HG02885 (cell line): ENCODE measurements around the gene TXNRD2.
A peak's percentile ranks its signal among the peaks of the same experiment; 100 is the strongest.

Experiments used
- ATAC-seq: cut with Tn5 transposase; IDR thresholded peaks from one replicate; pipeline ENCODE4 v1.9.1; 2021; ENCODE audit warnings: mild to moderate bottlenecking; ENCODE audit not compliant: unreplicated experiment, poor library complexity

TXNRD2 gene

DNA sequence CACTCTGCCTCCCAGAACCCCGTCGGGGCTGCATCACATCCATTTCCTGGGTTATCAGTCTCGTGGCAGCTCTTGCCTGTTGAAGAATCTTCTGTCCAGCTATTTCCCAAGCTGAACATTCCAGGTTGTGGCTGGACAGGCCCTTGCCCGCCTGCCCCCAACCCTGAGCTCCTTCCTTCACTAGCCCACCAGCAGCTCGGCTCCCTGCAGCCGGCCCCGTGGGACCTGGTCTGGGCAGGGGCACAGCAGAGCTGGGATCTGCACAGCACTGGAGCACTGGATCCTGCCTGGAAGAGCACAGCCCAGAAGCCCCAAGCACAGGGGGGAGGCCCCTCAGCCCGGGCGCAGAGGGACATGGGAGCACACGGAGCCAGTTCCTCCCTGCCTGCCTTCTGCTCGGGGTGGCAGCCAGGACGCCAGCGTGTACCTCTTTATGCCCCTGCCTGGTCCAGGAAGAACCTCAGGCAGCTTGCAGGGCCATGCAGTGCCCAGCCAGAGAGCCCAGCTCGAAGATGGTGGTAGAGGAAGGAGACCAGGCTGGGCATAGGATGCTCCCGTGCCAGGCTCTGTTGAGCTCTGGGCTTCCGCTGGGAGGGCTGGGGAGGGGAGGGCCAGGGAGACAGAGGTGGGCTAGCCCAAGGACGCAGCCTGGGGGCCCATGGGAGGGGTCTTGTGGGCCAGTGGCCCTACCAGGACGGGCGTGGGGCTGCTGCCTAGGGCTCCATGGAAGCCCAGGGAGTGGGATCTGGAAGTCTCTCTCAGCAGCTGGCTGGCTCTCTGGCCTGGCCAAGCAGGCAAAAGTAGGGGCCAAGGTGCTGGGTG, 70.4 kb downstream of the TXNRD2 start:
- ATAC-seq, result no peak

DNA sequence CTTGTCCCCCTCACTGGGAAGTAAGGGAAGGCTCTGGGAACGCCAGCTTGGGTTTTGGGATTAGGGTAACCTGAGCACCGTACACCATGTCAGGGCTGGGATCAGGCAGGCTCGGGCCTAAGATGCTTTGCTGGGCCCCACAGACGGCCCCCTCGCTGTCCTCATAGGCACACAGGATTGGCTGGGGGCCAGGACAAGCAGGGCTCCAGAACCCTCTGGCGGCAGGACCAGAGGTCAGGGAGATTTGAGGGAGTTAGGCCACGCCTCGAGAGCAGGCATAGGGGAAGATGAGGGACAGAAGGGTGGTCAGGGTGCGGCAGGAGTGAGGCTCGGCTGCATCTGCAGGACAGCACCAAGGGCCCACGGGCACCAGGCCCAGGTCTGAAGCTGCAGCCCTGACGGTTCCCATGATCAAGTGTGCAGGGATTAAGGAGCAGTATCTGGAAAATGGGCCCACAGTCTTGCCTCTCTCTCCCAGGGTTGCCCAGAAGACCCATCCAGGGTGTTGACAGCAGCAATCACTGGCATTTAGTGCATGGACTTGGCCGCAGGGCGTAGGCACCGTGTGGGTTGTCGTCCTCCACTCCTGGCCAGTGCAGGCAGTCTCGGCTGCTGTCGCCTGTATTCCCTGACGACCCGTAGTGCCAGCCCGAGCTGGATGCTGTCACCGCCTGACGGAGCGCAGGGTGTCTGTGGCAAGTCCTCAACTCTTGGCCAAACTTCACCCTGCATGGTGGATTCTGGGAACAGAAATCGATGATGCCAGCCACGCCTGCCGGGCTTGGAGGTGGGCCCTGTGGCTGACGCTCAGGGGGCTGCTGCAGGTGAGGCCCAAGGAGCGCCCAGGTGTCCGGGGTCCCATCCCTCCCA, 71.2 kb downstream of the TXNRD2 start:
- no peak for ATAC-seq

DNA sequence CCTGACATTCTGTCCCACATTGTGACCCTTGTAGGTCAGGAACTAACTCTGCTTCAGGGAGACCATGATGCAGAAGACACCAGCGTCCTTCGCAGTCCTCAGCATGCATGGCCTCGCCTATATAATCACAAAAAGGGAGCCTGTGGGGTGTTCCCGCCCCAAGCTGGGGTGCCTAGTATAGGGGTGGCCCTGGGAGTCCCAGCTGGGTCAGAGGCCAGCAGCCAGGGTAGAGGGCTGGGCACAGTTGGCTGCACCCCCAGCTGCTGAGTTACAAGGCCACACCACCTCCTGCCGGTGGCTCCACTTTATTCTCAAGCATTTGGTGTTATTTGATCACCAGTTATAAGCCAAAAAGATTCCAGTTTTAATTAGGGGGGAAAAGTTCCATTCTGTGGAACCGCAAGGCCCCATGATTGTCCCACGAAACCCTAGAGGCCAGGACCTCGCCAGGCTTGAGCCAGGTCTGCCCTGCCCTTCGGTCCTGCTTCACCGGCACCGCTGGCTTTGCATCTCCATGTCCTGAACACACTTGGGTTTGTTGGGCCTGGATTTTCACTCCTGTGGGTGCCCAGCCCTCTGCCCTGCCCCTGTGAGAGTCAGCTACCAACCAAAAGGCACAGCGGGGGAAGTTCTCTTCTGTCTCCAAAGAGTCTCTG, 72.0 kb downstream of the TXNRD2 start:
- ATAC-seq, result no peak

DNA sequence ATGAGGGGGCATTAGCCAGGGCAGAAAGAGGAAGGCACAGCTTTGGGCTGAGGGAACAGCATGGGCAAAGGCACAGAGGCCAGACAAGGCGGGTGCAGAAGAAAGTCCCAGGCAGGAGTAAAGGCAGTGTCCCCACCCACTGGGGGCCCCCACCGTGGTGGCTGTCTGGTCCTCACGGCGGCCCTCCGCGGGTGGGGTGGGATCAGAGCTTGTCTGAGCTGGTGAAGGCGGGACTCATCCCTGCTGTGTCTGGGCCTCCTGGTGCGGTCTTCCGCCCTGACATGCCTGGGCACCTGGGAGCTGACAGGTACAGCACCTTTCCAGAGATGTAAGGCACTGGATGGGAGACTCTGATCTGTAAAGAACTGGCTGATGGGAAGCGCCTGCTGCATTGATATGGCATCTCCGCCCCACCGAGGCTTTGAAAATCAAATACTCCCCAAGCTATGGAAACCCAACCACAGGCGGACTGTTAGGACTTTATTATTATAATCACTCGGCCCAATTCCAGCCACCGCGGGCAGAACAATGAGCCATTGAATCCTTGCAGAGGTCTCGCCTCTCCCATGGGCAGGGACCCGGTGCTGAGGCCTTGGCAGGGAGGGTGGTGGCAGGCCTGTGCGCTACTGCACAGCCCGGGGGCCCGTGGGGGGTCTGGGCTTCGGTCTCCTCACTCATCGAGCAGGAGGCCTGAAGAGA, 72.7 kb downstream of the TXNRD2 start:
- ATAC-seq, result no peak

DNA sequence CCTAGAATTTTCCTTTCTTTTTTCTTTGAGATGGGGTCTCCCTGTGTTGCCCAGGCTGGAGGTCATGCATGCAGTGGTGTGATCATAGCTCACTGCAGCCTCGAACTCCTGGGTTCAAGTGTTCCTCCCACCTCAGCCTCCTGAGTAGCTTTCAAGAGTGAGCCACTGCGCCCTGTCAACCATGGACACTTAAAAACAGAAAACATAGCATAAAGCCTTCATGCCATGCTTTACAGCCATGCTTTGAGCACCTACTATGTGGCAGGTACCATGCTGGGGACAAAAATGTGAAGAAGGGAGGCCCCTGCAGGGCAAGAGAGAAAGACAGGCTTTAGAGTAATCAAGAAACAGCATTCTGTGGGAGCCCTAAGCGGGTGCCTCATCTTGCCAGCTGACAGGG, 73.3 kb downstream of the TXNRD2 start:
- no peak for ATAC-seq

- ATAC-seq, result no peak
Observed at GRCh38 chr22:19867617-19868016, 74.0 kb downstream of the TXNRD2 start.

DNA sequence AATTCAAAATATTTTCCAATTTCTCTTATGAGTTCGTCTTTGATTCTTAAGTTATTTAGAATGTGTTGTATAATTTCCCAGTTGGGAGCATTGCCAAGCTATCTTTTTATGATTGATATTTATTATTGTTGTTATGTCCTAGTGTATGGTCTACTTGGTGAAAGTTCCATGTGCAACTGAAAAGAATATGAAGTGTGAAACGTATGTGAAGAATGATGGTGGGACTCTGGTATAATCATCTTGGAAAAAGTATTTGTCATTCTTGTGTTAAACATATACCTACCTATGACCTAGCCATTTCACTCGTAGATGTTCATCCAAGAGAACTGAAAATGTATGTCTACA, 75.0 kb downstream of the TXNRD2 start:
- no peak for ATAC-seq

DNA sequence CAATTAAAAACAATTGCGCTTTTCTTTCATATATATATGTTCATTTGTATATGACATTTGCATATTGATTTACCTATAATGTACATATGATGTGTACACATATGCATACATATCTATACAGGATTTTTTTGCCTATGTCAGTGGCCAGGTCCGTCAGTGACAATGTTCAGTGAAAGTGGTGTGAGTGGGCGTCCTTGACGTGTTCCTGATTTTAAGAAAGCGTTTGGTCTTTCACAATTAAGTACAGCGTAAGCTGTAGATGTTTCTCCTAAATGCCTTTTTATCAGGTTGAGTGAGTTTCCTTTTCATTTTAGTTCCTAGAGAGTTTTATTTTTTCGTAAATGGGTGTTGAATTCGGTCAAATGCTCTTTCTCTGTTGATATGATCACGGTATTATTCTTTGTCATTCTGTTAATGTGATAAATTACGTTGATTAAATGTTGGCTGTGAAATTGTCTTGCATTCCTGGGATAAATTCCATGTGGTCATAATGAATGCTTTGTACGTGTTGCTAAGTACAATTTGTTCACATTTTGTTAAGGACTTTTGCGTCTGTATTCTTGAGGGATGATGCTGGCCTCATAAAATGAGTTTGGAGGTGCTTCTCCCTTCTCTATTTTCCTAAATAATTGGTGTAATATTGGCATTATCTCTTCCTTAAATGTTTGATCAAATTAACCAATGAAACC, 76.3 kb downstream of the TXNRD2 start:
- no peak for ATAC-seq

GRCh38 chr22:19864538-19865106, 77.0 kb downstream of the TXNRD2 start:
- ATAC-seq, result no peak

DNA sequence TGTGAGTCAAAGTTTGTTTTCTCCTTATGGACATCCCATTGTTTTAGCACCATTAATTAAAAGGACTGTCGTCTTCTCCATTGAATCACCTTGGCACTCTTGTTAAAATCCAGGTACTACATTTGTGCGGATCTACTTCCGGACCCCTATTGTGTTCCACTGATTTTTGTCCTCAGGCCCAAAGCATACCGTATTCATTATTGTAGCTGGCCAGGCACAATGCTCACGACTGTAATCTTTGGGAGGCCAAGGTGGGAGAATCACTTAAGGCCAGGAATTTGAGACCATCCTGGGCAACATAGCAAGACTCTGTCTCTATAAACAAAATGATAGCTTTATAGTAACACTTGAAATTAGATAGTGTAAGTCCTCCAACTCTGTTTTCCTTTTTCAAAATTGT, 78.0 kb downstream of the TXNRD2 start:
- no peak for ATAC-seq

GRCh38 chr22:19862619-19863246, 78.9 kb downstream of the TXNRD2 start:
- ATAC-seq, result no peak

DNA sequence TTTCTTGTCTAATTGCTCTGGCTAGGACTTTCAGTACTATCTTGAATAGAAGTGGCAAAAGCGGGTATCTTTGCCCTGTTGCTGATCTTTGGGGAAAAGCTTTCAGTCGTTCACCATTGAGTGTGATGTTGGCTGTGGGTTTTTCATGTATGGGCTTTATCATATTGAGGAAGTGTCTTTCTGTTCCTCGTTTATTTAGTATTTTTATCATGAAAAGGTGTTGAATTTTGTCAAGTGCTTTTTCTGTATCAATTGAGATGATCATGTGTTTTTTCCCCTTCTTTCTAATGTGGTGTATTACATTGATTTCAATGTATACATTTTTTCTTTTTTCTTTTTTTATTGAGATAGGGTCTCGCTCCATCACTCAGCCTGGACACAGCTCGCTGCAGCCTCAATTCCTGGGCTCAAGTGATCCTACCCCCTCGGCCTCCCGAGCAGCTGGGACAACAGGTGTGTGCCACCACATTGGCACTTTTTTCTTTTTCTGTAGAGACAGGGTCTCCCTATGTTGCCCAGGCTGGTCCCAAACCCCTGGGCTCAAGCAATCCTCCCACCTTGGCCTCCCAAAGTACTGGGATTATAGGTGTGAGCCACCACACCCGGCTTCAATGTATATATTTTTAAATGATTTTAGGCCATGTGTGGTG, 81.6 kb downstream of the TXNRD2 start:
- ATAC-seq, result no peak

DNA sequence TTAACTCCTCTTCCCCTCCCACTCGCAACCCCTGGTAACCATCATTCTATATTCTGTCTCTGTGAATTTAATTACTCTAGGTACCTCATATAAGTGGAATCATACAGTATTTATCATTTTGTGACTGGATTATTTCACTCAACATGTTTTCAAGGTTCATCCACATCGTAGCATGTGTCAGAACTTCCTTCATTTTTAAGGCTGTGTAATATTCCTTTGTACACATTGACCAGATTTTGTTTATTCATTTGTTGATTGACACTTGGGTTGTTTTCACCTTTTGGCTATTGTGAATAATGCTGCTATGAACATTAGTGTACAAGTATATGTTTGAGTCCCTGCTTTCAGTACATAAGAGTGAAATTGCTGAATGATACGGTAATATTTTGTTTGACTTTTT, 84.2 kb downstream of the TXNRD2 start:
- ATAC-seq, result no peak

DNA sequence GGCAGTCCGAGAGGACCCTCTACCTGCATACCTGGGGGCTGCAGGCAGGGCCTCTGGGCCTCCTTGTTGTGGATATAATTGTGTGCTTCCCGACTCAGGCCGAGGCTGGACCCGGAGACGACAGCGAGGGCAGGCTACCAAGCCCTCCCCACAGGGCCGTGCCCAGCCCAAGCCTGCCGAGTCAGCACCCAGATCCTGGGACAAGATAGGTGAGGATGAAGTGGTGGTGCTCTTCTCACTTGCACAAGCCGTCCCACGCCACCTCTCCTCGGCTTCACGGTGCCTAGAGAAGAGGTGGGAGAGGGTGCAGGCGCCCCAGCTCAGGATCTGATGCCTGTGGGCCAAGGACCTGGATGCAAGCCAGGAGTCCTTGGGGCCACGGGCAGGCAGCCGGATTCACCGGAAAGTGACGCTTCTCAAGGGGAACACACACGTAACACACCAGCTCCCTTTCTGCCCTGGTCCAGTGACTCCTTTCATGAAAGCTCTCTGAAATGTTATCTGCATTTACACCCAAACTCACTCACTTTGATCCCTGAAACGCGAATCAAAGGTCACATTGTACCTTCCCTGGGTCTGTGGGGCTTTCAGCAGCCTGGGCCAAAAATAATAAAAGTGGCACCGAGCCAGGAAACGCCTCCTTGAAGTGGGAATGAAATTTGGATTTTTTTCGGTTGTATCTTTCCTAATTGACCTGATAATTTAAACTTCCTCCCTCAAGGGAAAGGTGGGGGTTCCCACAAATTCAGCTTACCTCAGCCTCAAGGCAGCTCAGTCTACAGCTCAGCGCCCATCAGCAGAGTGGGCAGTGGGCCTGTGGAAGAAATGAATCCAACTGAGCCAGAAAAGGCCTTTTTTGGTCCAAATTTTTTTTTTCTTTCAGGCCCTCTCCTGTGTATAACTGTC, 85.9 kb downstream of the TXNRD2 start:
- ATAC-seq, result peak; percentile 17

DNA sequence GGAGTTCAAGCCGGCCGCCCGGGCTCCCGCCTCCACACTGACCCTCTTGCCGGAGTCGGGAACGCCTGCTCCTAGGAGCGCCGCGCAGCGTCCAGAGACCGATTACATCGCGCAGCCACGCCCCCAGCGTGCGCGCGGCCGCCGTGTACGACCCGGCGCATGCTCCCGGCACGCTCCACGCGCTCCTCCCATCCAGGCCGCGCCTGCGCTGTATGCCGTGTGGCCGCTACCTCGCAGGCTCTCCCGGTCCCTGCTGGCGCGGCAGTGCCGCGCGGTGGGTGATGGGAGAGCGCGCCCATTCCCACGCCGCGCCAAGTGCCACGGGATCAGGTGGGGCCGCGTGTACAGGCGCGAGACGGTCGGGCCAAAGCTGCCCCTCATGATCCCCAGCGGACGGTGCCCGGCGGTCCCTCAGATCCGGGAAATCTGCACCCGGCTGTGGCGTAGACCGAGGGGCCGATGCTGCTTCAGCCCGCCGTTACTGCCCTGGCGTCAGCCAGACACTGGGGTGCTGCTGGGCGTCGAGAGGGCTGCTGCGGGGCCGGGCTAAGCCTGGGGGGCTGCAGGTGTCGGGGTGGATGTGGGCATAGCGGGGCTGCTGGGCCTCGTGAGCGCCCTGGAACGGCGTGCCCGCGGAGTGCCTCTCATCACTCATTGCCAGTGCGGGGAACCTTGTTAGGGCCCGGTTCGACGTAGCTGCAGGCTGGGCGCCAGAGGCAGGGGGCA, 86.7 kb downstream of the TXNRD2 start, which contains the start of the genes GNB1L and RTL10:
Gene GNB1L, minus strand, starts transcription at position 97 of the 726 bp plus-strand sequence. CDS start 33,519 bp downstream, outside the sequence.
Gene RTL10, minus strand, starts transcription at position 97 of the 726 bp plus-strand sequence. CDS start 2,613 bp downstream, outside the sequence.
- ATAC-seq, result peak; percentile 88

- ATAC-seq, result peak; percentile 3
Observed at GRCh38 chr22:19853879-19854777, 87.5 kb downstream of the TXNRD2 start.
